Lower leg skin (tissue), 4 donors: ENCODE data around the gene HOGA1. TPM values are rescaled to one million over a fixed set of nuclear protein-coding genes. Genes with fewer than 3 reads are reported as not detected.

Source experiments
- DNase-seq, 2 donors: peaks; one replicate each; pipeline ENCODE4 v3.0.0-alpha.2; 2019; ENCODE audit warnings: low spot score in 2 of 2
- H3K4me3 ChIP-seq: fragments of 200-600 bp; sonication (generic); 2 replicates; pipeline ENCODE4 v1.5.1; 2017; ENCODE audit warnings: mild to moderate bottlenecking, low read depth; ENCODE audit not compliant: poor library complexity, severe bottlenecking
- POLR2A ChIP-seq, 2 donors: fragments of 450-650 bp; IDR thresholded peaks; one replicate each; pipeline ENCODE4 v1.6.1; 2016 to 2017; ENCODE audit warnings: antibody characterized with exemption in 2 of 2, mild to moderate bottlenecking in 1 of 2, moderate library complexity in 1 of 2
- WGBS, 2 donors: methylation state at CpG; one replicate each; pipeline ENCODE4 v1.1.5; 2018; 5-methylcytosine and 5-hydroxymethylcytosine counted together
- intact Hi-C: fragments of 100-400 bp; cut with DNase I; formaldehyde crosslinking; loops from one replicate; pipeline ENCODE4 v1.15.0; 2023; ENCODE audit warnings: low total_unique reads
- total RNA-seq, 4 donors: library from RNA; depleted of rRNA; stranded (reverse); fragments of >200 nt; gene quantifications; one replicate each; pipeline ENCODE4 v1.1.0, GENCODE V29; 2016
- TF ChIP-seq, protein P1 (sequence below), 3 donors: fragments of 450-650 bp; IDR thresholded peaks; one replicate each; pipeline ENCODE4 v1.5.1; 2016; ENCODE audit warnings: antibody characterized with exemption in 3 of 3, mild to moderate bottlenecking in 3 of 3, moderate library complexity in 2 of 3

Gene HOGA1
- total RNA-seq, 4 donors from 2014 or later, result 1.3 to 3.6 (median 2.1) TPM

GRCh38 chr10:97590748-97591495 is 6.7 kb downstream of the HOGA1 start:
- TF ChIP-seq, protein P1, sequence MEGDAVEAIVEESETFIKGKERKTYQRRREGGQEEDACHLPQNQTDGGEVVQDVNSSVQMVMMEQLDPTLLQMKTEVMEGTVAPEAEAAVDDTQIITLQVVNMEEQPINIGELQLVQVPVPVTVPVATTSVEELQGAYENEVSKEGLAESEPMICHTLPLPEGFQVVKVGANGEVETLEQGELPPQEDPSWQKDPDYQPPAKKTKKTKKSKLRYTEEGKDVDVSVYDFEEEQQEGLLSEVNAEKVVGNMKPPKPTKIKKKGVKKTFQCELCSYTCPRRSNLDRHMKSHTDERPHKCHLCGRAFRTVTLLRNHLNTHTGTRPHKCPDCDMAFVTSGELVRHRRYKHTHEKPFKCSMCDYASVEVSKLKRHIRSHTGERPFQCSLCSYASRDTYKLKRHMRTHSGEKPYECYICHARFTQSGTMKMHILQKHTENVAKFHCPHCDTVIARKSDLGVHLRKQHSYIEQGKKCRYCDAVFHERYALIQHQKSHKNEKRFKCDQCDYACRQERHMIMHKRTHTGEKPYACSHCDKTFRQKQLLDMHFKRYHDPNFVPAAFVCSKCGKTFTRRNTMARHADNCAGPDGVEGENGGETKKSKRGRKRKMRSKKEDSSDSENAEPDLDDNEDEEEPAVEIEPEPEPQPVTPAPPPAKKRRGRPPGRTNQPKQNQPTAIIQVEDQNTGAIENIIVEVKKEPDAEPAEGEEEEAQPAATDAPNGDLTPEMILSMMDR (IDR thresholded peaks at IDR 0.05), result no peak
- TF ChIP-seq POLR2A (IDR thresholded peaks at IDR 0.05), result no peak
- intact Hi-C loops, result no loop called here
- WGBS, 2 donors, result 67 to 79% methylated on average over 5 of the region's 5 CpGs
- no peak for DNase-seq
- no peak overlapping the region for H3K4me3 ChIP-seq

GRCh38 chr10:97593421-97593820 is 9.2 kb downstream of the HOGA1 start:
- intact Hi-C loops, result no loop called here
- 31 to 47% methylated on average over 4 of the region's 4 CpGs for WGBS, 2 donors
- peak in 1 of 2 donors; percentile 32 for DNase-seq
- H3K4me3 ChIP-seq, result no peak overlapping the region
- TF ChIP-seq, protein P1 (IDR thresholded peaks at IDR 0.05), result no peak
- TF ChIP-seq POLR2A (IDR thresholded peaks at IDR 0.05), result no peak

DNA sequence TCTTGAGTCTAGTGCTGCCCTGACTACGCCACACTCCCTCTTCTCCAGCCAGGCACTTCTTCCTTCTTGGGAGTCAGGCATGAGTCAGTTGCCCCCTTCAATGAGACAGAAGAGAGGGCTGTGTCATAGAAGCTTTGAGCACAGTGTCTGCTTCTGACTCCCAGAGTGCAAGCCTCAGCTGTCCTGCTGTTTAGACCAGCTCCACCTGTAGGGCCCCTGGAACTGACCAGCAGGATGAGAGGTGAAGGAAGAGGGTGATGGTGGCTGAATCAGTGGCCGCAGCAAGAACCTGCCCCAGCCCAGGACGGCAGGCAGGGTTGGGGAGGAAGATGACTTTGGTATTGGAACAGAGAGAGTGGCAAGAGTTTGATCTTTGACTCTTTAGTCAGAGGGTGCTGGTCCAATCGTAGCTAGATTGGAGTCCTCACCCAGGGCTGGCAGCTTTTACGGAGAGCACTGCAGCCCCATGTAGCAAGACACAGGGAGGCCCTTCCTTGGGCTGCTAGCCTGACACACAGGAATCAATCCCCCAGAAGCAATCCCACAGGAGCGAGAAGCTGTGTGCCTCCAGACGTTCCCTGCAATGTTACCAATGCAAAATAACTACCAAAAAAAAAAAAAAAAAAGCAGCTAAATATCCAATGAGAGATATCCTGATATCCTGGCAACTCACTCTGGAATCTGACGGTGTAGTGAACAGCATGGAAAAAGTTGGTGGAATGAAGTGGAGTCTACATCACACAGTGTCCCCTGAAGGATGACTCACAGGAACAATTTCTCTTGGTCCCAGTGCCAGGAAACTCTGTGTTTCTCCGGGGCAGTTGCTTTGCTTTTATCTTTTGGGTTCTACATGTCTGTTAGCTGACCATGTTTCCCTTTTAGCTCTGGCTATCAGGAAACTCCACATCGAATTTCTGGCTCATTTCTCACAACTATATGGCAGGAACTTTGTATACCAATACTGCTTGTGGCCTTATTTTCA is 12.2 kb downstream of the HOGA1 start:
- peak in 1 of 2 donors; percentile 79 for DNase-seq
- intact Hi-C loops, result no loop called here
- TF ChIP-seq, protein P1 (IDR thresholded peaks at IDR 0.05), result no peak
- TF ChIP-seq POLR2A (IDR thresholded peaks at IDR 0.05), result no peak
- 29 to 38% methylated on average over 10 of the region's 10 CpGs for WGBS, 2 donors
- H3K4me3 ChIP-seq, result no peak overlapping the region

- intact Hi-C loops, result no loop called here
- no peak for DNase-seq
- 83 to 97% methylated on average over 2 of the region's 2 CpGs for WGBS, 2 donors
- H3K4me3 ChIP-seq, result no peak overlapping the region
- TF ChIP-seq, protein P1 (IDR thresholded peaks at IDR 0.05), result no peak
- no peak for TF ChIP-seq POLR2A (IDR thresholded peaks at IDR 0.05)
These were observed 13.6 kb downstream of the HOGA1 start for GRCh38 chr10:97597778-97598177.

- 69 to 75% methylated on average over 19 of the region's 19 CpGs for WGBS, 2 donors
- DNase-seq, result no peak
- no peak for TF ChIP-seq POLR2A (IDR thresholded peaks at IDR 0.05)
- TF ChIP-seq, protein P1 (IDR thresholded peaks at IDR 0.05), result no peak
These were observed 14.4 kb downstream of the HOGA1 start for GRCh38 chr10:97598407-97599271.

More at GRCh38 chr10:97598407-97599271, 14.4 kb downstream of the HOGA1 start:
- no peak overlapping the region for H3K4me3 ChIP-seq
- intact Hi-C loops, result no loop called here
